GM12872 (cell line): ENCODE results near the gene NAALADL1.

Experiments
- CTCF ChIP-seq: IDR thresholded peaks from 3 replicates; pipeline ENCODE4 v1.5.1; 2011; ENCODE audit warnings: low read depth, mild to moderate bottlenecking, low read length, moderate library complexity; ENCODE audit not compliant: insufficient read depth

NAALADL1 gene

DNA sequence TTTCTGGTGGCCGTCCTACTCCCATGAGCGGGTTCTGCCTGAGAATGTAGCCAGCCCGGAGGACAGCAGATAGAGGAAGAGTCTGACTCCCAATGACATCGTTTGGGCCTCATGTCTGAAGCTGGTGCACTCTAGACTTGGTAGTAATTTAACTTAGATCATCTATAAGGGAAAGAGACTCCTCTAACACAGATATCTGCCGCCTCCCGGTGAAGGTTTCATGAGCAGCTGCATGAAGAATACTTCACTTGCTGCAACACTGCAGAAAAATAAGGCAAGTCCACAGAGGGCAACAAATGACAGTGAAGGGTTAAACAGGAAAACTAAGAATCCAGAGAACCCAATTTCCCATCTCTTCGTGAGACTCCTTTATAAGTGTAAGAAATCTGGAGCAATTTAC, 50.3 kb downstream of the NAALADL1 start:
- TF ChIP-seq CTCF, result no peak

DNA sequence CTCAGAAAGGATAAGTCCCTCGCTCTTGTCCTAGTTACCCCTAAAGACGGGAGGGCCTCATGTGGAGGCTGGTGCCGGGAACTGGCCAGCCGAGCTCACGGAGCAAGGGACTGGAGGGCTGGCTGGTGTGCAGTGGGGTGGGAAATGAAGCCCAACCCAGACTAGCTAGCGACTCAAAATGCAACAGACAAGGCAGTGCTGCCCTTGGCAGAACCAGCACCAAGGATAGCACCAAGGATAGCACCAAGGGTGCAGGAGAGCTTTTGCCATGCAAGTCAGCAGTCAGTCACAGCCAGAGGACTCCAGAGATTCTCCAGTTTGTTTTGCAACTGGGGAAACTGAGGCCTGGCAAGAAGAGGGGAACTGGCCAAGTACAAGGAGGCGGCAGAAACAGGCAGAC, 55.1 kb downstream of the NAALADL1 start:
- TF ChIP-seq CTCF, result no peak

- TF ChIP-seq CTCF, result no peak
These were observed 55.6 kb downstream of the NAALADL1 start for GRCh38 chr11:65002706-65003105.

- TF ChIP-seq CTCF, result no peak
These were observed 58.9 kb downstream of the NAALADL1 start for GRCh38 chr11:64999478-64999877.

DNA sequence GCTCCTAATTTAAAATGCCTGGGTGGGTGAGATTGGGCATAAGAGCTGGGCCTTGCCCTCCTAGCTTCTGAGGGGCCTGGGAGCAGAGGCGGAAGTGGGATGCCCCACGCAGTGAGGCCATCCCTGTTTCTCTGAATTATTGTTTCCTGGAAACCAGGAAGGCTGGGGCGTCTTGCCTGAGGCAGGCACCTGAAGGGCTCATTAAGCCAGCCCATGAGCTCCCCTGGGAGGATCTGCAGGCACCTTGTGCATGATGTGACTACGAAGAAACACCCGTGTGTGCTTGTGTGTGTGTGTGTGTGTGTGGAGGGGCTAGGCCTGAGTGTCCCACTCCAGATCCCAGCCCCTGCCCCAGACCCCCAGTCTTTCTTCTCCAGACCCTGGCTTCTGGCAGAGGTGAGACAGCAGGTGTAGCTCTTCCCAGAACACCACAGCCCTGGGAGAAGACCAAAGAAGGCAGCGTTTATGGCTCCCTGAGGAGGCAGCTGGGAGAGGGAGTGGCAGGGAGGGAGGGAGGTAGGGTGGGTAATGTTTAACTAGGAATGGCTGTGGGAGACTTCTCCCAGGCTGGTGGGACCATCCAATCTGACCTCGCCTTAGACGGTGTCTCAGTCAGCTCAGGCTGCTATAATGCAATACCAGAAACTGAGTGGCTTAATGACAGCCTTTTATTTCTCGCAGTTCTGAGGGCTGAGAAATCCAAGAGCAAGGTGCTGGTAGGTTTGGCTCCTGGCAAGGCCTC, 59.5 kb downstream of the NAALADL1 start:
- no peak for TF ChIP-seq CTCF

DNA sequence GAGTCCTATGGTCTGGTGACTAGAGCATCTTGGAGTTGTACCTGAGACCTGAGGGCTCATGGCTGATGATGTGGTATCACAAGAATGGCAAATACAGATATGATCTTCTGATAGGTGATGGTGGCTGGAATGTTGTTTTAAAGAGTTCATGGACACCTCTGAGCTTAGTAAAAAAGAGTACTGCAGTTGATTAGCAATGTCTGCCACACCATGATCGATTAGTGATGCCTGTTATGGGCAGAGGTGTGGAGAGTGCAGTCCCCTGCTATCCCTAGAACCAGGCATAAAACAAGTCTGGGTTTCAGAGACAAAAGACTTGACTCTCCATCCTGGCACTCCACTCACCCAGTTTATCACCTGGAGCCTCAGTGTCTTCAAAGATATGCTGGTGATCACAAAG, 60.2 kb downstream of the NAALADL1 start:
- no peak for TF ChIP-seq CTCF

GRCh38 chr11:64996710-64997380, 61.5 kb downstream of the NAALADL1 start, which contains the start of gene BATF2:
BATF2 (minus strand) TSS chr11:64996971; CDS start chr11:64996914, 57 bp downstream.
- peak; percentile 51 for TF ChIP-seq CTCF
